Kidney (tissue), 14 donors: ENCODE results near the gene OTOG. TPM values are rescaled to one million over a fixed set of nuclear protein-coding genes. Genes with fewer than 3 reads are reported as not detected.

Source experiments
- DNase-seq, 5 donors: peaks; one replicate each; pipeline ENCODE4 v3.0.0-alpha.2; 2013 to 2020
- FAIRE-seq: peaks from 2 replicates; lab custom pipeline; 2012; peaks lifted over from hg19 to GRCh38; lab: Jason Lieb, UNC
- H3K27ac ChIP-seq, 2 donors: one replicate each; pipeline ENCODE4 v1.7.0; 2013; ENCODE audit warnings: low read depth in 2 of 2, low read length in 2 of 2, inconsistent platforms in 1 of 2
- H3K27me3 ChIP-seq: one replicate; pipeline ENCODE4 v1.7.1; 2013; ENCODE audit warnings: low read length, inconsistent platforms; ENCODE audit not compliant: control insufficient read depth, insufficient read depth
- H3K36me3 ChIP-seq, 3 donors: one replicate each; pipeline versions ENCODE4 v1.7.0 to v1.7.1; 2013; ENCODE audit warnings: low read length in 3 of 3, control low read depth in 1 of 3, inconsistent platforms in 1 of 3; ENCODE audit not compliant: insufficient read depth in 3 of 3, control insufficient read depth in 2 of 3
- H3K4me1 ChIP-seq, 3 donors: one replicate each; pipeline versions ENCODE4 v1.7.0 to v1.7.1; 2013; ENCODE audit warnings: low read length in 3 of 3, inconsistent platforms in 1 of 3, low read depth in 1 of 3; ENCODE audit not compliant: control insufficient read depth in 2 of 3, insufficient read depth in 2 of 3
- H3K4me3 ChIP-seq, 3 donors: one replicate each; pipeline versions ENCODE4 v1.7.0 to v1.8.1; 2013; ENCODE audit warnings: low read length in 3 of 3, control low read depth in 1 of 3, inconsistent platforms in 1 of 3
- H3K9ac ChIP-seq, 3 donors: one replicate each; pipeline versions ENCODE4 v1.7.0 to v1.7.1; 2013; ENCODE audit warnings: low read length in 3 of 3, control low read depth in 1 of 3, inconsistent platforms in 1 of 3
- H3K9me3 ChIP-seq, 3 donors: one replicate each; pipeline versions ENCODE4 v1.7.0 to v1.7.1; 2013; ENCODE audit warnings: low read length in 3 of 3, control low read depth in 1 of 3, inconsistent platforms in 1 of 3; ENCODE audit not compliant: control insufficient read depth in 2 of 3, insufficient read depth in 1 of 3
- CTCF ChIP-seq: IDR thresholded peaks from 3 replicates; pipeline ENCODE4 v1.5.1; 2012; ENCODE audit warnings: mild to moderate bottlenecking, moderate library complexity, borderline replicate concordance; ENCODE audit not compliant: insufficient read depth; ENCODE audit errors: extremely low read depth
- intact Hi-C: fragments of 100-400 bp; cut with DNase I; formaldehyde crosslinking; loops from one replicate; pipeline ENCODE4 v1.11.1; 2022
- polyA plus RNA-seq: library from polyadenylated mRNA; stranded (reverse); fragments of 350-450 nt; fragmentation: Illumina TruSeq; extraction: RNeasy Lipid Tissue Mini Kit (QIAGEN cat#74804); gene quantifications from one replicate; pipeline ENCODE4 v1.2.3, GENCODE V29; 2014; ENCODE audit warnings: low read depth, low replicate concordance; ENCODE audit not compliant: insufficient read depth
- total RNA-seq: library from RNA; stranded (reverse); fragmentation: NEBNext Ultra II Directional; extraction: Animal tissue kit (Norgen Biotek cat#: 25700); gene quantifications from one replicate; pipeline ENCODE4 v1.2.1, GENCODE V29; 2021
- donor health status: control.
- donor health status: control.
- donor health status: control.
- donor health status: control.
- donor health status: control.
- donor health status: DM: yes; HTN: yes; CAD: no.
- donor health status: Normal renal cell carcinoma (clear cell type).

OTOG gene
- total and polyA plus RNA-seq, 2 donors from 2014 or later, result 0.06 TPM; not detected in 1

GRCh38 chr11:17652556-17652955 is 105.5 kb downstream of the OTOG start:
- no peaks in the 10 kb centered on the region for H3K27me3 ChIP-seq
- H3K4me1 ChIP-seq, result peaks cover 0 to 16% (median 10%) of the 10 kb centered on the region in 3 donors
- H3K9me3 ChIP-seq, result peaks cover 0 to 12% (median 3%) of the 10 kb centered on the region in 3 donors
- intact Hi-C loops, result no loop called here
- no peak overlapping the region for H3K4me3 ChIP-seq
- H3K27ac ChIP-seq, result no peak overlapping the region
- TF ChIP-seq CTCF, result no peak
- H3K36me3 ChIP-seq, result no peaks in the 10 kb centered on the region
- FAIRE-seq (no peak), DNase-seq (no peak)
- no peak overlapping the region for H3K9ac ChIP-seq

- Histone ChIP-seq H3K27ac (no peak overlapping the region), H3K27me3 (no peaks in the 10 kb centered on the region), H3K4me1 (peaks cover 0 to 9% (median 5%) of the 10 kb centered on the region in 3 donors), H3K9me3 (peaks cover 0 to 6% (median 3%) of the 10 kb centered on the region in 3 donors), H3K4me3 (no peak overlapping the region), H3K9ac (no peak overlapping the region), H3K36me3 (no peaks in the 10 kb centered on the region)
- DNase-seq (peak in 1 of 5 donors; percentile 8), FAIRE-seq (no peak)
- intact Hi-C loops, result no loop called here
- TF ChIP-seq CTCF, result no peak
These were observed 106.6 kb downstream of the OTOG start for GRCh38 chr11:17653611-17654010.

- Histone ChIP-seq H3K4me3 (no peak overlapping the region), H3K4me1 (no peaks in the 10 kb centered on the region), H3K27me3 (no peaks in the 10 kb centered on the region), H3K27ac (no peak overlapping the region), H3K36me3 (no peaks in the 10 kb centered on the region), H3K9ac (no peak overlapping the region), H3K9me3 (peaks cover 0 to 6% (median 3%) of the 10 kb centered on the region in 3 donors)
- TF ChIP-seq CTCF, result no peak
- intact Hi-C loops, result no loop called here
- FAIRE-seq (no peak), DNase-seq (no peak)
These were observed 108.6 kb downstream of the OTOG start for GRCh38 chr11:17655682-17656081.

GRCh38 chr11:17658211-17658610 is 111.2 kb downstream of the OTOG start:
- no peak overlapping the region for H3K27ac ChIP-seq
- no peak for DNase-seq
- intact Hi-C loops, result no loop called here
- no peak overlapping the region for H3K9ac ChIP-seq
- FAIRE-seq, result no peak
- H3K27me3 ChIP-seq, result no peaks in the 10 kb centered on the region
- H3K36me3 ChIP-seq, result no peaks in the 10 kb centered on the region
- H3K4me3 ChIP-seq, result no peak overlapping the region
- TF ChIP-seq CTCF, result no peak
- peaks cover 0 to 6% (median 3%) of the 10 kb centered on the region in 3 donors for H3K9me3 ChIP-seq
- H3K4me1 ChIP-seq, result no peaks in the 10 kb centered on the region
